ENCODE results near the gene PKLR.

Gene PKLR

GRCh38 chr1:155308493-155309422 lies 7.5 kb upstream of the PKLR start, which contains the start of gene FDPS:
Gene FDPS (plus strand): TSS chr1:155308866. CDS start chr1:155309790, 924 bp downstream.
- TF ChIP-seq POLR2AphosphoS5 (IDR thresholded peaks at IDR 0.05; ENCODE audit: low read depth, low read length) (peak; percentile 95), REST (IDR thresholded peaks at IDR 0.05; ENCODE audit: insufficient read depth in 1 of 2, low read depth in 2 of 2, low read length in 2 of 2) (0 out of 4 replicates have a peak, but pooled peaks of 1 of the 2 experiments have one; percentile 44), SIN3A (IDR thresholded peaks at IDR 0.05; ENCODE audit: borderline replicate concordance, insufficient read depth, low read length) (peak; percentile 61; the same call in 1 of the 2 replicates), TAF1 (IDR thresholded peaks at IDR 0.05; ENCODE audit: borderline replicate concordance, insufficient read depth, low read length) (no peak), FOXP2 (optimal IDR thresholded peaks at IDR 0.05; ENCODE audit: borderline replicate concordance, extremely low read depth, extremely low read length, insufficient read depth) (peak; percentile 85)

GRCh38 chr1:155307247-155307740 lies 6.1 kb upstream of the PKLR start:
- TF ChIP-seq REST (IDR thresholded peaks at IDR 0.05; ENCODE audit: insufficient read depth in 1 of 2, low read depth in 2 of 2, low read length in 2 of 2): no peak
- TF ChIP-seq SIN3A (IDR thresholded peaks at IDR 0.05; ENCODE audit: borderline replicate concordance, insufficient read depth, low read length): no peak
- TF ChIP-seq TAF1 (IDR thresholded peaks at IDR 0.05; ENCODE audit: borderline replicate concordance, insufficient read depth, low read length): no peak
- TF ChIP-seq FOXP2 (optimal IDR thresholded peaks at IDR 0.05; ENCODE audit: borderline replicate concordance, extremely low read depth, extremely low read length, insufficient read depth): no peak
- TF ChIP-seq POLR2AphosphoS5 (IDR thresholded peaks at IDR 0.05; ENCODE audit: low read depth, low read length): no peak

GRCh38 chr1:155305881-155306391 lies 4.7 kb upstream of the PKLR start:
- no peak for TF ChIP-seq TAF1 (IDR thresholded peaks at IDR 0.05; ENCODE audit: borderline replicate concordance, insufficient read depth, low read length)
- no peak for TF ChIP-seq SIN3A (IDR thresholded peaks at IDR 0.05; ENCODE audit: borderline replicate concordance, insufficient read depth, low read length)
- TF ChIP-seq POLR2AphosphoS5 (IDR thresholded peaks at IDR 0.05; ENCODE audit: low read depth, low read length): no peak
- no peak for TF ChIP-seq FOXP2 (optimal IDR thresholded peaks at IDR 0.05; ENCODE audit: borderline replicate concordance, extremely low read depth, extremely low read length, insufficient read depth)
- TF ChIP-seq REST (IDR thresholded peaks at IDR 0.05; ENCODE audit: insufficient read depth in 1 of 2, low read depth in 2 of 2, low read length in 2 of 2): no peak

GRCh38 chr1:155304558-155305063 lies 3.4 kb upstream of the PKLR start:
- TF ChIP-seq SIN3A (IDR thresholded peaks at IDR 0.05; ENCODE audit: borderline replicate concordance, insufficient read depth, low read length) (no peak), TAF1 (IDR thresholded peaks at IDR 0.05; ENCODE audit: borderline replicate concordance, insufficient read depth, low read length) (no peak), FOXP2 (optimal IDR thresholded peaks at IDR 0.05; ENCODE audit: borderline replicate concordance, extremely low read depth, extremely low read length, insufficient read depth) (no peak), POLR2AphosphoS5 (IDR thresholded peaks at IDR 0.05; ENCODE audit: low read depth, low read length) (no peak), REST (IDR thresholded peaks at IDR 0.05; ENCODE audit: insufficient read depth in 1 of 2, low read depth in 2 of 2, low read length in 2 of 2) (no peak)

Data from PFSK-1 (cell line).